HG03432 (cell line): ENCODE data around the gene SYPL1.

Experiments used
- ATAC-seq: cut with Tn5 transposase; IDR thresholded peaks from one replicate; pipeline ENCODE4 v1.9.1; 2021; ENCODE audit warnings: mild to moderate bottlenecking, moderate library complexity; ENCODE audit not compliant: unreplicated experiment

Gene SYPL1

DNA sequence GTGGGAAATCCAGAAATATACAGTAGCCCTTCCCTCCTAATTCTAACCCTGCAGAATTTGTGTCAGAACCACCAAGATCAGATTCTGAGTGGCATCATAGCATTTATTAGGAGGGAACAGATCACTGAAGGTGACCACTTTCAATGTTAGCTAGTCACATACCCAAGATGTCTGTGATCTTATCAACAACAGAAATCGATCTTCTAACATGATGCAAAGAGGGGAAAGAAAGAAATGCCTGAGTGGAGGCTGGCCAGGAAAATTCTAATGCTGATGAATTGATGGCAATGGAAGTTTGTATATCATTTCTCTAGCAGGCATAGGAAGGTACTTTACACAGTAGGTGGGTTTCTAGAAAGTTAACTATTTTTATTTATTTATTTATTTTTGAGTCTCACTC lies 10.6 kb upstream of the SYPL1 start:
- no peak for ATAC-seq

DNA sequence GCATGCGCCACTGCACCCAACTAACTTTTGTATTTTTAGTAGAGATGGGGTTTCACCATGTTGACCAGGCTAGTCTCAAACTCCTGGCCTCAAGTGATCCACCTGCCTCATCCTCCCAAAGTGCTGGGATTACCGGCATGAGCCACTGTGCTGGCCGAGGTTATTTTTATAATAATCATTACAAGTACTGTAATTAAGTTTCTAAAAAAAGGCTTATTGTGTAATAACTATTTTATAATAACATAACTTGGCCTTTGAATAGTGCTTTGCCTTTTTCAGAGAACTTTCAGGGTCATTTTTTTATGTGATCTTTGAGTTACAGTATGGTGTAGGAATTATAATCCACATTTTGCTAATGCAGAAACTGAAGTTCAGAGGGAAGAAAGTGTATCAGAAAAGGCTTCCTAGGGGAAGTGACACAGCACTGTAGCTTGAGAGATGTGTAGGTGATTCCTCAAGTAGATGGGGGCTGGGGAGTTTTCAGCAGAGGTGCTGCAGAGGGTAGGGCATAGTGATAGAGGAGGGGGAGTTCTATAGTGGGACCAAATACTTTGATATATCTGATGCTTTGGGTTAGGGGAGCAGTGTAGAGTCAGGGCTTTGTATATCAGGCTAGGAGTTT lies 9.2 kb upstream of the SYPL1 start:
- no peak for ATAC-seq

- ATAC-seq, result no peak
These were observed 8.4 kb upstream of the SYPL1 start for GRCh38 chr7:106120500-106120899.

DNA sequence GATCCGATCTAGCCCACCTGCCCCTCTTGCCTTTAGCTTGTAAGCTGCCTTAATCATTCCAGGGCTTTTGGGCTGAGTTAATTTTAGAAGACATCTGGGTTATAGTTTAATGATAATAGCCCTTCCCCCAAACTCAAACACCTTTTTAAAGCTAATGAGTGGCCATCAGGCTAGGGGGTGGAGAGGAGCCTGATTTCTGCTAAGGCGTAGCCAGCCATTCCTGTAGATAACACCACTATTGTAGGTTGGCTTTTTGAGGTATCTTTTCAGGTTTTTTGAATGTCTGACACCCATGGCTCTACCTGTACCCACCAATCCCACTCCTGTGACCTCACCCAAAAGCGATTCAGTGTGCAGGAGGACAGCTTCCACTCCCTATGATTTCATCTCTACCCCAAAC lies 7.6 kb upstream of the SYPL1 start:
- ATAC-seq, result no peak

DNA sequence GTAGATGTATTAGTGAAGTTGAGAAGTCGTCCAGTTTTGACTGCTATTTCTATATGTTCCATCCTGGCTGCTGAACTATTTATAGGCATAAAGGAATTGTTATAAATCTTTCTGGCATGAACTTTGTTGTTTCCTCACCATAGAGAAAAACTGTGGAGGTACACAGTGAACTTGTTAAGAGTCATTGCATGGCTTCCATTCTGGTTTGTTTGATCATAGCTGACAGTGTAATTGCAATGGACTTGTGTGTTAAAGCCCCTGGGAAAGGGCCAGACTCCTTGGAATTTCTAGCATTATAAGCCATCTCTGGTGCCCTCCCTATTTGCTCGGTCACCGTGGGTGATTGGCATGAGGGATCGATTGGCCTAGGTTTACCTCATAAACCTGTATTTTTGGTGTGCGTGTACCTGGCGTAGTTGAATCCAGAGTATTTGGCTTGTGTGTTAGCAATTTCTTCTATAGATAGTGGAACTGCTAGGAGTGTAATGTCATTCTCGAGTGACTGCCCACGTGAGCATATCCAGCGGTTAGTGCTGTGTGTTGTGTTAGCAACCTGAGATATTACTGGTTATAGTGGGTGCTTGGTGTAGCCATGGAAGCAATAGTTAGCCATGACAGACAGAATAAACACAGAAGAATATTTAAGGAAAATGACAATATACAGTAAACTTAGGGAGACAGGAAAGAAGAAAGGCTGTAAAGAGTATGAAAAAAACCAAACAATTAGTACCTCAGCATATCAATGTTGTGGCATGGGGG lies 5.9 kb upstream of the SYPL1 start:
- no peak for ATAC-seq

DNA sequence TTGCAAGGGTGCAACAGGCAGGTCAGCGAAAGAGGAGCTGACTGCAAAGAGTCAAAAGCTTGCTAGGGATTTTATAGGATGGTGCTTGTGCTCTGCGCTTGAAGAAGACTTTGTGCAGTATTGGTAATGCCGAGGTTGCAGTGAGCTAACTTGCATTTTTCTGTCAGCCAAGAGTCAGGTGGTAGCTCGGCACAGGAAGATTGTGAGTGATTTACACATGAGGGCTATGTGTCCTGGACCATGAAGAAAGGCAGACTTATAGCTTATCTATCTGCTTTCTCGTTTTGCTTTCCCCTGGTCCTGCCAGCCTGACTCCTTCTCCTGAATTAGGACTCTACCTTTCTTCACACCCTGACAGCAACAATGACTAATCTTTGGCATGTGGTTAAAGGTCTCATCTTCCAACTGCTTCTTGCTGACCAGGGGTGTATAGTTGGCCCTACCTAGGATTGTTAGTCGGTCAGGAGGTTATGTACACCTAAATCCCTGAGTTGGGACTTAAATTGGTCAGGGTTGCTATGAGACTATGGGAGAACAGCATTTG lies 4.1 kb upstream of the SYPL1 start:
- no peak for ATAC-seq

- ATAC-seq, result no peak
These were observed 2.7 kb upstream of the SYPL1 start for GRCh38 chr7:106114716-106115383.

DNA sequence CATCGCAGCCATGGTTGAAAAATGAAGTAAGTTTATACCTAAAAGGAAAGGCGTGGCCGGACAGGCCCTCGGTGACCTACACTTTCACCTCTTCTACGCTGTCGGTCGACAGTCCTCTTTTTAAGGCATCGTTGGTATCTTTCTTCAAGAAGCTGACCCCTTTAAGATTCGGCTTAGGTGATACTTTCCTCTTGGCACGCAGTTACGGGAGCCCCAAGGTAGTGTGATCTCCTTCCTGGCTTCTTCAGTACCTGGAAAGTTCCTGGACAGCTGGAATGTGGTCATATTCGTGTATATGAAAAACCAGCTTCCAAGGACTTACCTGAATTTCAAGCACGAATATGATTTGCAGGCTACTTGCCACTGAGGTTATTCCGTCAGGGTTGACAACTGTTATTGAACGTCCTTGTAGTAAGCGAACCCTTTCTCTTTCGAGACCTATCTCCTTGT lies 885 bp upstream of the SYPL1 start:
- no peak for ATAC-seq

- ATAC-seq, result peak; percentile 35
These were observed 426 bp downstream of the SYPL1 start for GRCh38 chr7:106111655-106112117.

DNA sequence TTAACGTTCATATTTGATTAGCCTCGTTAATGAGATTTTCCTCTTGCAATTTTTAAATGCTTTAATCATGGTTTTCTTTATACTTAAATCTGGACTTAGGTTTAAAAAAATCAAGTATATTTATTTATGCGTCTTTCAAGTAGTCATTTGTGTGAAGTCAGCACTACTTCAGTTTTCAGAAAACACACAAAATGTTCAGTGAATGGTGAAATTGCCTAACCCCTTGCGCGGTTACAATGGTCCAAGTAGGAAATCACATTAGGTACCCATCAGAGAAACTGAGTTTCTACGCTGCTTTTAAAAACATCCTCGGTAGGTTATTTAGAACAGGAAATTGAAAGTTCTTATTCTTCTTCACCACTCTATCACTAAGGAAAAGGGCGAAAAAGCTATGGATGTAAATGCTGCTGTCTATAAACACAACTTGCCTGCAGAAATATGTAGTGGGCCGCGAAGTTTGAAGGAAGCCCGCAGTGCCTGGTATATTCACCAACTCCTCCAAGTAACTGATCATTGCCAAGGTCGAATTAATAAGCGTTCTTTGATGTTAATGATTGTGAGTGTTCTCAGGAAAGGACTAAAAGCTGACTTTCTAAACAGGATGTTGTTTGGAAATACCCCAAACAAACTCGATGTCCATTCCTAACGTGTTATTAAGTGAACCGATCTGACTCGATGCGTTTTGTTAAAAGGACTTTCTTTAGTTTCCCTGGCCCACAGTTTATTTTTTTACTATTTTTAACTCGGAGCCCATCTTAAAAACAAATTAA lies 1.0 kb downstream of the SYPL1 start:
- ATAC-seq, result no peak

- ATAC-seq, result no peak
These were observed 1.9 kb downstream of the SYPL1 start for GRCh38 chr7:106110238-106110560.

- no peak for ATAC-seq
These were observed 2.4 kb downstream of the SYPL1 start for GRCh38 chr7:106109521-106110237.

DNA sequence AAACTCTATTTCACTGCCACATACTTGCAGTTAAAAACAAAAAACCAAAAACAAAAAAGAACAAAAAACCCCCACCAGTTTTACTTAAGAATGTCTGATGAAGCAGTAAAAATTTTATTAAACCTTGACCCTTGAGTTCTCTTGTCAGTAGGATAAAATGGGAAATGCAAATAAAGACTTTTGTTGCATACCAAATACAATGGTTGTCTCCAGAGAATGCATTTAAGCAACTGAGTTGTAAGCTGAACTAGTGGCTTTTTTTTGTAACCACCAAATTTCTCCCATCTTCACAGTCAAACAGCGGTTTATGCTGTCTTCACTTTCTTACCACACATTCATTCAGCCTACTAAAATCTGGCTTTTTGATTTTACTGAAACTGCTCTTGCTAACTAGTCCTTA lies 3.1 kb downstream of the SYPL1 start:
- no peak for ATAC-seq

- no peak for ATAC-seq
These were observed 7.3 kb downstream of the SYPL1 start for GRCh38 chr7:106104721-106105260.

- ATAC-seq, result no peak
These were observed 9.6 kb downstream of the SYPL1 start for GRCh38 chr7:106102387-106102966.

- no peak for ATAC-seq
These were observed 10.4 kb downstream of the SYPL1 start for GRCh38 chr7:106101726-106102125.

- ATAC-seq, result no peak
These were observed 11.1 kb downstream of the SYPL1 start for GRCh38 chr7:106100863-106101629.

DNA sequence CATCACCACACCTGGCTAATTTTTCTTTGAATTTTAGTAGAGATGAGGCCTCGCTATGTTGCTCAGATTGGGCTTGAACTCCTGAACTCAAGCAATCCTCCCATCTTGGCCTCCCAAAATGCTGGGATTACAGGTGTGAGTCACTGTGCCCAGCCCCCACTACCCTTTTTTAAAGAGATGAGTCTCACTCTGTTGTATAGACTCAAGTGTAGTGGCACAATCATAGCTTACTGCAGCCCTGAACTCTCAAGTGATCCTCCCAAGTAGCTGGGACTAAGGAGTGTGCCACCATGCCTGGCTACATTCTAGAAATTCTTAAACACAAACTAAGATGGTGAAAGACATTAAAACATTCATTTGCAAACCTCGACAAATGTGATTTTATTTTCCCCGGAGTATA lies 12.6 kb downstream of the SYPL1 start:
- no peak for ATAC-seq

GRCh38 chr7:106098889-106099288 lies 13.2 kb downstream of the SYPL1 start:
- no peak for ATAC-seq
